ENCODE results near the gene GLCCI1.

GLCCI1 gene

GRCh38 chr7:8000315-8000941 is 31.8 kb downstream of the GLCCI1 start:
- no peaks in the 10 kb centered on the region for H3K36me3 ChIP-seq (ENCODE audit: low read depth)
- DNase-seq (ENCODE audit: low spot score) (no peak), ATAC-seq (ENCODE audit: low read depth) (no peak)
- H3K4me3 ChIP-seq (ENCODE audit: severe bottlenecking) = no peak overlapping the region
- H3K27me3 ChIP-seq (ENCODE audit: insufficient read depth, poor library complexity, severe bottlenecking) = no peaks in the 10 kb centered on the region
- TF ChIP-seq CTCF (IDR thresholded peaks at IDR 0.05; ENCODE audit: poor library complexity, severe bottlenecking) = no peak
- H3K4me1 ChIP-seq (ENCODE audit: insufficient read depth, poor library complexity, severe bottlenecking) = peaks cover 14% of the 10 kb centered on the region
- no peak overlapping the region for H3K27ac ChIP-seq (ENCODE audit: poor library complexity, severe bottlenecking)
- no peaks in the 10 kb centered on the region for H3K9me3 ChIP-seq (ENCODE audit: severe bottlenecking)

GRCh38 chr7:8003077-8003476 is 34.5 kb downstream of the GLCCI1 start:
- H3K27ac ChIP-seq (ENCODE audit: poor library complexity, severe bottlenecking) = no peak overlapping the region
- H3K4me1 ChIP-seq (ENCODE audit: insufficient read depth, poor library complexity, severe bottlenecking) = no peaks in the 10 kb centered on the region
- H3K27me3 ChIP-seq (ENCODE audit: insufficient read depth, poor library complexity, severe bottlenecking) = no peaks in the 10 kb centered on the region
- no peaks in the 10 kb centered on the region for H3K9me3 ChIP-seq (ENCODE audit: severe bottlenecking)
- no peak for ATAC-seq (ENCODE audit: low read depth)
- no peaks in the 10 kb centered on the region for H3K36me3 ChIP-seq (ENCODE audit: low read depth)
- DNase-seq (ENCODE audit: low spot score) = no peak
- H3K4me3 ChIP-seq (ENCODE audit: severe bottlenecking) = no peak overlapping the region
- TF ChIP-seq CTCF (IDR thresholded peaks at IDR 0.05; ENCODE audit: poor library complexity, severe bottlenecking) = no peak

GRCh38 chr7:8005279-8005678 is 36.7 kb downstream of the GLCCI1 start:
- Histone ChIP-seq H3K27me3 (ENCODE audit: insufficient read depth, poor library complexity, severe bottlenecking) (no peaks in the 10 kb centered on the region), H3K36me3 (ENCODE audit: low read depth) (no peaks in the 10 kb centered on the region), H3K27ac (ENCODE audit: poor library complexity, severe bottlenecking) (no peak overlapping the region), H3K9me3 (ENCODE audit: severe bottlenecking) (no peaks in the 10 kb centered on the region), H3K4me3 (ENCODE audit: severe bottlenecking) (no peak overlapping the region), H3K4me1 (ENCODE audit: insufficient read depth, poor library complexity, severe bottlenecking) (no peaks in the 10 kb centered on the region)
- TF ChIP-seq CTCF (IDR thresholded peaks at IDR 0.05; ENCODE audit: poor library complexity, severe bottlenecking) = no peak
- no peak for DNase-seq (ENCODE audit: low spot score)
- no peak for ATAC-seq (ENCODE audit: low read depth)

- TF ChIP-seq CTCF (IDR thresholded peaks at IDR 0.05; ENCODE audit: poor library complexity, severe bottlenecking) = no peak
- ATAC-seq (ENCODE audit: low read depth) (no peak), DNase-seq (ENCODE audit: low spot score) (no peak)
- Histone ChIP-seq H3K4me1 (ENCODE audit: insufficient read depth, poor library complexity, severe bottlenecking) (no peaks in the 10 kb centered on the region), H3K4me3 (ENCODE audit: severe bottlenecking) (no peak overlapping the region), H3K27ac (ENCODE audit: poor library complexity, severe bottlenecking) (no peak overlapping the region), H3K36me3 (ENCODE audit: low read depth) (no peaks in the 10 kb centered on the region), H3K9me3 (ENCODE audit: severe bottlenecking) (no peaks in the 10 kb centered on the region), H3K27me3 (ENCODE audit: insufficient read depth, poor library complexity, severe bottlenecking) (no peaks in the 10 kb centered on the region)
These were observed 45.8 kb downstream of the GLCCI1 start for GRCh38 chr7:8014399-8014798.

GRCh38 chr7:8015100-8015745 is 46.6 kb downstream of the GLCCI1 start:
- ATAC-seq (ENCODE audit: low read depth) = no peak

More at GRCh38 chr7:8015100-8015745, 46.6 kb downstream of the GLCCI1 start:
- Histone ChIP-seq H3K4me3 (ENCODE audit: severe bottlenecking) (no peak overlapping the region), H3K9me3 (ENCODE audit: severe bottlenecking) (no peaks in the 10 kb centered on the region), H3K27ac (ENCODE audit: poor library complexity, severe bottlenecking) (no peak overlapping the region), H3K36me3 (ENCODE audit: low read depth) (no peaks in the 10 kb centered on the region), H3K27me3 (ENCODE audit: insufficient read depth, poor library complexity, severe bottlenecking) (no peaks in the 10 kb centered on the region), H3K4me1 (ENCODE audit: insufficient read depth, poor library complexity, severe bottlenecking) (no peaks in the 10 kb centered on the region)
- TF ChIP-seq CTCF (IDR thresholded peaks at IDR 0.05; ENCODE audit: poor library complexity, severe bottlenecking) = no peak
- DNase-seq (ENCODE audit: low spot score) = no peak
